Uterus (tissue), 2 donors: ENCODE results near the gene GZF1.

Source experiments
- CTCF ChIP-seq, 4 experiments: fragments of 200-600 bp in 2 of 4; fragments of 450-650 bp in 2 of 4; sonication (generic) in 2 of 4; IDR thresholded peaks; one replicate each; pipeline ENCODE4 v1.5.1; 2016 to 2019; ENCODE audit warnings: antibody characterized with exemption in 4 of 4, mild to moderate bottlenecking in 2 of 4, moderate library complexity in 1 of 4
- POLR2A ChIP-seq, 2 donors: fragments of 450-650 bp; IDR thresholded peaks; one replicate each; pipeline ENCODE4 v1.6.1; 2016; ENCODE audit warnings: antibody characterized with exemption in 2 of 2, mild to moderate bottlenecking in 1 of 2, moderate library complexity in 1 of 2

GRCh38 chr20:23339986-23340385, 22.0 kb upstream of the GZF1 start:
- no peak for TF ChIP-seq CTCF (IDR thresholded peaks at IDR 0.05)
- no peak for TF ChIP-seq POLR2A (IDR thresholded peaks at IDR 0.05)
